Uterus (tissue), 2 donors: ENCODE results near the gene LMNB1.

Experiments
- CTCF ChIP-seq, 4 experiments: fragments of 200-600 bp in 2 of 4; fragments of 450-650 bp in 2 of 4; sonication (generic) in 2 of 4; IDR thresholded peaks; one replicate each; pipeline ENCODE4 v1.5.1; 2016 to 2019; ENCODE audit warnings: antibody characterized with exemption in 4 of 4, mild to moderate bottlenecking in 2 of 4, moderate library complexity in 1 of 4
- POLR2A ChIP-seq, 2 donors: fragments of 450-650 bp; IDR thresholded peaks; one replicate each; pipeline ENCODE4 v1.6.1; 2016; ENCODE audit warnings: antibody characterized with exemption in 2 of 2, mild to moderate bottlenecking in 1 of 2, moderate library complexity in 1 of 2

DNA sequence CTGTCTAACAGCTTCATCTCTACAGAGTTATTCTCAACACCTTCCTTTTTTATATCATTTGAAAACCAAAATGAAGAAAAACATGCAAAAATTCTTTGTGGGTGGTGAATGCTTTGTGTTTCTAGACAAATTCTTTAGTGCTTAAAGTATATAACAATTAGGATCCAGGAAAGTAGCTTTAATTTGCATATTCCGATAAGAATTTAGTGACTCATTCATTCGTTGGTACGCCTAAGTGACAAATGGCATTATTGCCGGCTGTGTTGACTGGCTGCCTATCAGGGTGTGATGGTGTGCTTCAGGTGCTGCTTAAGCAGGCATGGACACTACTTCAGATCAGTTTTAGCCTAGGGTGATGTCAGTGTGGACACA is 35.2 kb downstream of the LMNB1 start:
- TF ChIP-seq CTCF (IDR thresholded peaks at IDR 0.05) (no peak), POLR2A (IDR thresholded peaks at IDR 0.05) (no peak)
